ENCODE results near the gene HNF4A. TPM values are rescaled to one million over a fixed set of nuclear protein-coding genes. Genes with fewer than 3 reads are reported as not detected.

Gene HNF4A
- polyA plus RNA-seq, 1 donor from 2014 or later = not detected

- no peak overlapping the region for H2AFZ ChIP-seq (ENCODE audit: low read depth, low read length)
- no peaks in the 10 kb centered on the region for H3K27me3 ChIP-seq (ENCODE audit: insufficient read depth, low read depth, low read length)
- H3F3A ChIP-seq (ENCODE audit: insufficient read depth, low read length, poor library complexity, severe bottlenecking) = no peaks in the 10 kb centered on the region
- H4K20me1 ChIP-seq (ENCODE audit: insufficient read depth) = no peaks in the 10 kb centered on the region
- no peak overlapping the region for H3K9ac ChIP-seq (ENCODE audit: low read length)
- no peaks in the 10 kb centered on the region for H3K9me3 ChIP-seq (ENCODE audit: low read length)
- H3K4me3 ChIP-seq (ENCODE audit: low read length) = no peak overlapping the region
- H3K27ac ChIP-seq (ENCODE audit: low read length) = no peak overlapping the region
- no peak overlapping the region for H3K4me2 ChIP-seq (ENCODE audit: low read length)
- H3K79me2 ChIP-seq (replicated peaks; ENCODE audit: insufficient read depth, low read length) = no peaks in the 10 kb centered on the region
- no peaks in the 10 kb centered on the region for H3K36me3 ChIP-seq (ENCODE audit: insufficient read depth, low read length)
- TF ChIP-seq EP300 (conservative IDR thresholded peaks at IDR 0.05; ENCODE audit: poor library complexity, severe bottlenecking) = no peak
- no peak for TF ChIP-seq EZH2 (IDR thresholded peaks at IDR 0.05; ENCODE audit: borderline replicate concordance, insufficient read depth, low read length, poor library complexity, severe bottlenecking)
- TF ChIP-seq MXI1 (conservative IDR thresholded peaks at IDR 0.05; ENCODE audit: poor library complexity, severe bottlenecking) = no peak
- TF ChIP-seq TAF1 (IDR thresholded peaks at IDR 0.05; ENCODE audit: low read depth) = no peak
- no peak for TF ChIP-seq POLR2AphosphoS5 (IDR thresholded peaks at IDR 0.05)
- TF ChIP-seq CTCF (IDR thresholded peaks at IDR 0.05; ENCODE audit: poor library complexity, severe bottlenecking) = no peak
- TF ChIP-seq, protein P1, sequence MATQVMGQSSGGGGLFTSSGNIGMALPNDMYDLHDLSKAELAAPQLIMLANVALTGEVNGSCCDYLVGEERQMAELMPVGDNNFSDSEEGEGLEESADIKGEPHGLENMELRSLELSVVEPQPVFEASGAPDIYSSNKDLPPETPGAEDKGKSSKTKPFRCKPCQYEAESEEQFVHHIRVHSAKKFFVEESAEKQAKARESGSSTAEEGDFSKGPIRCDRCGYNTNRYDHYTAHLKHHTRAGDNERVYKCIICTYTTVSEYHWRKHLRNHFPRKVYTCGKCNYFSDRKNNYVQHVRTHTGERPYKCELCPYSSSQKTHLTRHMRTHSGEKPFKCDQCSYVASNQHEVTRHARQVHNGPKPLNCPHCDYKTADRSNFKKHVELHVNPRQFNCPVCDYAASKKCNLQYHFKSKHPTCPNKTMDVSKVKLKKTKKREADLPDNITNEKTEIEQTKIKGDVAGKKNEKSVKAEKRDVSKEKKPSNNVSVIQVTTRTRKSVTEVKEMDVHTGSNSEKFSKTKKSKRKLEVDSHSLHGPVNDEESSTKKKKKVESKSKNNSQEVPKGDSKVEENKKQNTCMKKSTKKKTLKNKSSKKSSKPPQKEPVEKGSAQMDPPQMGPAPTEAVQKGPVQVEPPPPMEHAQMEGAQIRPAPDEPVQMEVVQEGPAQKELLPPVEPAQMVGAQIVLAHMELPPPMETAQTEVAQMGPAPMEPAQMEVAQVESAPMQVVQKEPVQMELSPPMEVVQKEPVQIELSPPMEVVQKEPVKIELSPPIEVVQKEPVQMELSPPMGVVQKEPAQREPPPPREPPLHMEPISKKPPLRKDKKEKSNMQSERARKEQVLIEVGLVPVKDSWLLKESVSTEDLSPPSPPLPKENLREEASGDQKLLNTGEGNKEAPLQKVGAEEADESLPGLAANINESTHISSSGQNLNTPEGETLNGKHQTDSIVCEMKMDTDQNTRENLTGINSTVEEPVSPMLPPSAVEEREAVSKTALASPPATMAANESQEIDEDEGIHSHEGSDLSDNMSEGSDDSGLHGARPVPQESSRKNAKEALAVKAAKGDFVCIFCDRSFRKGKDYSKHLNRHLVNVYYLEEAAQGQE (IDR thresholded peaks at IDR 0.05; ENCODE audit: borderline replicate concordance) = no peak
- no peak for TF ChIP-seq SMC3 (conservative IDR thresholded peaks at IDR 0.05; ENCODE audit: poor library complexity)
- TF ChIP-seq RAD21 (conservative IDR thresholded peaks at IDR 0.05) = no peak
- H3K9me2 ChIP-seq (ENCODE audit: insufficient read depth, low read length) = no peaks in the 10 kb centered on the region
Measured at GRCh38 chr20:44392088-44392775, 36.7 kb downstream of the HNF4A start.

DNA sequence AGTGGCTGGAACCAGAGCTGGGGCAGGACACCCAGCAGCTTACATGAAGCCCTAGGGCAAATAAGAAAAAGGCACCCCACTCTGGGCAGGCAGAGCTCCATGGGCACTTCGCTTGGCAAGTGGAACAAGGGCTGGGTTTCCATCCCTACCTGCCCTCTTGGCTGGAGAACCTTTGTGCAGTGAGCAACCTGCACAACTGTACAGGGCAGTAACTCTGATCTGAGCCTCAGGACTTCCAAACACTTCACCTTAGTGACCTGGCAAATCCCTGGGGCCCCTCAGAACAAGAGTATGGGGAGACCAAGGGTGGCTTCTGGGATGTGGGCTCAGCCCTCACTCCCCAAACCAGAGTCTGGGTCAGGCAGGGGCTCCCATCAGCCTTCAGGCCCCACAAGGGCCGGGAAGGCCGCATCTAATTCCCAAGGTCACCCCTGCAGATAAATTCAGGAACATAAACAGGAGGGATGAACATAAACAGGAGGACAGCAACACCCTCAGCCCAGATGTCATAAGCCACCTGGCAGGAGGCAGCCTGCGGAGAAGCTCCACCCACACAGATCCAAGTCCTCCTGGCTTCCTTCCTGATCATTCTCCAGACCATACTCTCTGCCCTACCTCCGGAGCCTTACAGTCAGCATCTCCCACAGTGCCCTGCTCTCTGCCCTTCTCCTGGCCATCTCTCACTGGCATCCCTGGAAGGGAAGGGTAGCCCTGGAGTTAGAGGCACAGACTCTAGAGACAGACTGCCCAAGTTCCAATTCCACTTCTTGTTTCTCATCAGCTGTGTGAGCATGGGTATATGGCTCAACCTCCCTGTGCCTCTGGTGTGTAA is 37.5 kb downstream of the HNF4A start:
- Histone ChIP-seq H2AFZ (ENCODE audit: low read depth, low read length) (no peak overlapping the region), H3K36me3 (ENCODE audit: insufficient read depth, low read length) (no peaks in the 10 kb centered on the region), H3K9me2 (ENCODE audit: insufficient read depth, low read length) (no peaks in the 10 kb centered on the region), H3K4me2 (ENCODE audit: low read length) (no peak overlapping the region), H3K9ac (ENCODE audit: low read length) (no peak overlapping the region), H3K79me2 (replicated peaks; ENCODE audit: insufficient read depth, low read length) (no peaks in the 10 kb centered on the region), H4K20me1 (ENCODE audit: insufficient read depth) (no peaks in the 10 kb centered on the region), H3K27me3 (ENCODE audit: insufficient read depth, low read depth, low read length) (no peaks in the 10 kb centered on the region), H3F3A (ENCODE audit: insufficient read depth, low read length, poor library complexity, severe bottlenecking) (no peaks in the 10 kb centered on the region), H3K9me3 (ENCODE audit: low read length) (no peaks in the 10 kb centered on the region), H3K4me3 (ENCODE audit: low read length) (no peak overlapping the region), H3K27ac (ENCODE audit: low read length) (no peak overlapping the region)
- TF ChIP-seq SMC3 (conservative IDR thresholded peaks at IDR 0.05; ENCODE audit: poor library complexity) (no peak), EP300 (conservative IDR thresholded peaks at IDR 0.05; ENCODE audit: poor library complexity, severe bottlenecking) (no peak), TAF1 (IDR thresholded peaks at IDR 0.05; ENCODE audit: low read depth) (no peak), EZH2 (IDR thresholded peaks at IDR 0.05; ENCODE audit: borderline replicate concordance, insufficient read depth, low read length, poor library complexity, severe bottlenecking) (no peak), RAD21 (conservative IDR thresholded peaks at IDR 0.05) (no peak), CTCF (IDR thresholded peaks at IDR 0.05; ENCODE audit: poor library complexity, severe bottlenecking) (no peak), MXI1 (conservative IDR thresholded peaks at IDR 0.05; ENCODE audit: poor library complexity, severe bottlenecking) (no peak), POLR2AphosphoS5 (IDR thresholded peaks at IDR 0.05) (no peak)
- TF ChIP-seq, protein P1 (IDR thresholded peaks at IDR 0.05; ENCODE audit: borderline replicate concordance) = no peak
